GM23338 (cell line): ENCODE data around the gene RTCA. TPM values are rescaled to one million over a fixed set of nuclear protein-coding genes. Genes with fewer than 3 reads are reported as not detected.

Experiments used
- ATAC-seq: fragments of 200-7000 bp; cut with Tn5 transposase; 3 replicates; pipeline ENCODE4 v1.9.1; 2020
- DNase-seq: peaks from one replicate; pipeline ENCODE4 v3.0.0-alpha.2; 2015; ENCODE audit warnings: low spot score
- H2AFZ ChIP-seq: fragments of 200-600 bp; sonication (generic); 2 replicates; pipeline ENCODE4 v1.8.0; 2016; ENCODE audit warnings: antibody characterized with exemption, mild to moderate bottlenecking, moderate library complexity
- H3F3A ChIP-seq: fragments of 200-600 bp; sonication (generic); replicated peaks from 2 replicates; pipeline ENCODE4 v1.8.0; 2017; ENCODE audit warnings: antibody characterized with exemption, mixed run types, low read depth
- H3K27ac ChIP-seq: fragments of 200-600 bp; sonication (generic); 2 replicates; pipeline ENCODE4 v1.6.1; 2016; ENCODE audit warnings: low read depth
- H3K27me3 ChIP-seq: fragments of 200-600 bp; sonication (generic); 2 replicates; pipeline ENCODE4 v1.8.0; 2016; ENCODE audit warnings: mild to moderate bottlenecking, mixed run types, moderate library complexity; ENCODE audit not compliant: insufficient read depth
- H3K36me3 ChIP-seq: fragments of 200-600 bp; sonication (generic); 2 replicates; pipeline ENCODE4 v1.8.0; 2016; ENCODE audit warnings: mild to moderate bottlenecking; ENCODE audit not compliant: insufficient read depth
- H3K4me1 ChIP-seq: fragments of 200-600 bp; sonication (generic); 2 replicates; pipeline ENCODE4 v1.8.0; 2016; ENCODE audit warnings: mild to moderate bottlenecking, moderate library complexity; ENCODE audit not compliant: insufficient read depth
- H3K4me2 ChIP-seq: fragments of 200-600 bp; sonication (generic); 2 replicates; pipeline ENCODE4 v1.7.1; 2017; ENCODE audit warnings: mixed run types
- H3K4me3 ChIP-seq: fragments of 200-600 bp; sonication (generic); 2 replicates; pipeline ENCODE4 v1.6.1; 2016; ENCODE audit warnings: mixed run types
- H3K79me2 ChIP-seq: fragments of 200-600 bp; sonication (generic); replicated peaks from 2 replicates; pipeline ENCODE4 v1.8.0; 2017; ENCODE audit warnings: mild to moderate bottlenecking; ENCODE audit not compliant: insufficient read depth
- H3K9me2 ChIP-seq: fragments of 200-600 bp; sonication (generic); 2 replicates; pipeline ENCODE4 v1.8.0; 2017; ENCODE audit not compliant: insufficient read depth
- H4K20me1 ChIP-seq: fragments of 200-600 bp; sonication (generic); replicated peaks from 2 replicates; pipeline ENCODE4 v1.8.0; 2017; ENCODE audit warnings: mild to moderate bottlenecking; ENCODE audit not compliant: insufficient read depth
- H3K27ac Mint-ChIP-seq: 2 replicates; pipeline ENCODE4 v1.8.0; 2020; ENCODE audit warnings: inconsistent platforms, mild to moderate bottlenecking, moderate library complexity, mixed read lengths
- H3K27me3 Mint-ChIP-seq: 3 replicates; pipeline ENCODE4 v1.8.0; 2022; ENCODE audit warnings: low read depth, mild to moderate bottlenecking, moderate library complexity, mixed read lengths, inconsistent platforms; ENCODE audit not compliant: insufficient read depth, poor library complexity
- H3K36me3 Mint-ChIP-seq: 3 replicates; pipeline ENCODE4 v1.8.0; 2021; ENCODE audit warnings: low read depth, mild to moderate bottlenecking, inconsistent platforms, moderate library complexity, mixed read lengths
- H3K4me1 Mint-ChIP-seq: 3 replicates; pipeline ENCODE4 v1.8.0; 2020; ENCODE audit warnings: mild to moderate bottlenecking, inconsistent platforms, mixed read lengths
- H3K4me3 Mint-ChIP-seq: 3 replicates; pipeline ENCODE4 v1.8.0; 2021; ENCODE audit warnings: moderate library complexity, mild to moderate bottlenecking, inconsistent platforms, mixed read lengths
- H3K9me3 Mint-ChIP-seq: 3 replicates; pipeline ENCODE4 v1.8.0; 2020; ENCODE audit warnings: moderate library complexity, mild to moderate bottlenecking, inconsistent platforms, mixed read lengths
- EZH2 ChIP-seq: fragments of 200-600 bp; sonication (generic); IDR thresholded peaks from one replicate; pipeline ENCODE4 v1.8.0; 2017; ENCODE audit warnings: antibody characterized with exemption, mild to moderate bottlenecking, low read depth; ENCODE audit not compliant: unreplicated experiment
- NANOG ChIP-seq: IDR thresholded peaks from 2 replicates; pipeline ENCODE4 v1.6.1; 2016; ENCODE audit warnings: antibody characterized with exemption, borderline replicate concordance
- STAT1 ChIP-seq: IDR thresholded peaks from one replicate; pipeline ENCODE4 v1.6.1; 2016; ENCODE audit warnings: antibody characterized with exemption; ENCODE audit not compliant: unreplicated experiment
- ZNF114 ChIP-seq: fragments of 250-450 bp; sonication (Bioruptor Pico); IDR thresholded peaks from 2 replicates; pipeline ENCODE4 v1.5.0; 2020; ENCODE audit warnings: mild to moderate bottlenecking, moderate library complexity
- ZNF331 ChIP-seq: fragments of 250-450 bp; sonication (Bioruptor Pico); IDR thresholded peaks from 2 replicates; pipeline ENCODE4 v1.5.0; 2020; ENCODE audit warnings: low read depth, mild to moderate bottlenecking, moderate library complexity
- polyA plus RNA-seq: library from polyadenylated mRNA; unstranded; fragments of >200 nt; fragmentation: Nextera tagmentation; extraction: Ambion mirVana; gene quantifications from 2 replicates; pipeline ENCODE4 v1.2.1, GENCODE V29; 2016
- total RNA-seq: library from RNA; depleted of rRNA; stranded (reverse); fragments of >200 nt; shearing (Covaris generic); gene quantifications from 2 replicates; pipeline ENCODE4 v1.2.3, GENCODE V29; 2014
- TF ChIP-seq, protein P1 (sequence below): fragments of 250-450 bp; sonication (Bioruptor Pico); IDR thresholded peaks from 2 replicates; pipeline ENCODE4 v1.5.0; 2020; ENCODE audit warnings: mild to moderate bottlenecking, moderate library complexity
- TF ChIP-seq, protein P2 (sequence below): IDR thresholded peaks from one replicate; pipeline ENCODE4 v1.6.1; 2018; ENCODE audit warnings: antibody characterized with exemption; ENCODE audit not compliant: unreplicated experiment
- TF ChIP-seq, protein P3 (sequence below): IDR thresholded peaks from 2 replicates; pipeline ENCODE4 v1.6.1; 2016; ENCODE audit warnings: antibody characterized with exemption

The RTCA gene
- total and polyA plus RNA-seq, 2 experiments from 2014 or later = 36.6 TPM

DNA sequence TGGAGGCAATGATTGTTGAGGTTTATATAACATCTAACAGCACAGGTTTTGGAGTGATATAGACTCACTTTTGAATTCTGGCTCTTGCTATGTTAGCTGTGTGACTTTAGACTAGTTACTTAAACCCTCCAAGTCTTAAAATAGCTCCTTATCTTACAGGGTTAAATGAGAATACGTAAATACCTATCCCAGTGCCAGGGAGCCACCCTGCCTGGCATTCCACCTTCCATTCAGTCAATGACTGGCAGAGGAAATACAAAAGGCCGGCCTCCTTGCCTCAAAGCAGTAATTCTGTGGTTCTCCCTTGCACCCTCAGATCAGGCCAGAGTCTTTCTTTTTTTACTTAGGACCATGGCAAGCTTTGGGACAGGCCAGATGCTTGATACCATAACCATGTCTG, 48.2 kb upstream of the RTCA start (continued):
- TF ChIP-seq, protein P1, sequence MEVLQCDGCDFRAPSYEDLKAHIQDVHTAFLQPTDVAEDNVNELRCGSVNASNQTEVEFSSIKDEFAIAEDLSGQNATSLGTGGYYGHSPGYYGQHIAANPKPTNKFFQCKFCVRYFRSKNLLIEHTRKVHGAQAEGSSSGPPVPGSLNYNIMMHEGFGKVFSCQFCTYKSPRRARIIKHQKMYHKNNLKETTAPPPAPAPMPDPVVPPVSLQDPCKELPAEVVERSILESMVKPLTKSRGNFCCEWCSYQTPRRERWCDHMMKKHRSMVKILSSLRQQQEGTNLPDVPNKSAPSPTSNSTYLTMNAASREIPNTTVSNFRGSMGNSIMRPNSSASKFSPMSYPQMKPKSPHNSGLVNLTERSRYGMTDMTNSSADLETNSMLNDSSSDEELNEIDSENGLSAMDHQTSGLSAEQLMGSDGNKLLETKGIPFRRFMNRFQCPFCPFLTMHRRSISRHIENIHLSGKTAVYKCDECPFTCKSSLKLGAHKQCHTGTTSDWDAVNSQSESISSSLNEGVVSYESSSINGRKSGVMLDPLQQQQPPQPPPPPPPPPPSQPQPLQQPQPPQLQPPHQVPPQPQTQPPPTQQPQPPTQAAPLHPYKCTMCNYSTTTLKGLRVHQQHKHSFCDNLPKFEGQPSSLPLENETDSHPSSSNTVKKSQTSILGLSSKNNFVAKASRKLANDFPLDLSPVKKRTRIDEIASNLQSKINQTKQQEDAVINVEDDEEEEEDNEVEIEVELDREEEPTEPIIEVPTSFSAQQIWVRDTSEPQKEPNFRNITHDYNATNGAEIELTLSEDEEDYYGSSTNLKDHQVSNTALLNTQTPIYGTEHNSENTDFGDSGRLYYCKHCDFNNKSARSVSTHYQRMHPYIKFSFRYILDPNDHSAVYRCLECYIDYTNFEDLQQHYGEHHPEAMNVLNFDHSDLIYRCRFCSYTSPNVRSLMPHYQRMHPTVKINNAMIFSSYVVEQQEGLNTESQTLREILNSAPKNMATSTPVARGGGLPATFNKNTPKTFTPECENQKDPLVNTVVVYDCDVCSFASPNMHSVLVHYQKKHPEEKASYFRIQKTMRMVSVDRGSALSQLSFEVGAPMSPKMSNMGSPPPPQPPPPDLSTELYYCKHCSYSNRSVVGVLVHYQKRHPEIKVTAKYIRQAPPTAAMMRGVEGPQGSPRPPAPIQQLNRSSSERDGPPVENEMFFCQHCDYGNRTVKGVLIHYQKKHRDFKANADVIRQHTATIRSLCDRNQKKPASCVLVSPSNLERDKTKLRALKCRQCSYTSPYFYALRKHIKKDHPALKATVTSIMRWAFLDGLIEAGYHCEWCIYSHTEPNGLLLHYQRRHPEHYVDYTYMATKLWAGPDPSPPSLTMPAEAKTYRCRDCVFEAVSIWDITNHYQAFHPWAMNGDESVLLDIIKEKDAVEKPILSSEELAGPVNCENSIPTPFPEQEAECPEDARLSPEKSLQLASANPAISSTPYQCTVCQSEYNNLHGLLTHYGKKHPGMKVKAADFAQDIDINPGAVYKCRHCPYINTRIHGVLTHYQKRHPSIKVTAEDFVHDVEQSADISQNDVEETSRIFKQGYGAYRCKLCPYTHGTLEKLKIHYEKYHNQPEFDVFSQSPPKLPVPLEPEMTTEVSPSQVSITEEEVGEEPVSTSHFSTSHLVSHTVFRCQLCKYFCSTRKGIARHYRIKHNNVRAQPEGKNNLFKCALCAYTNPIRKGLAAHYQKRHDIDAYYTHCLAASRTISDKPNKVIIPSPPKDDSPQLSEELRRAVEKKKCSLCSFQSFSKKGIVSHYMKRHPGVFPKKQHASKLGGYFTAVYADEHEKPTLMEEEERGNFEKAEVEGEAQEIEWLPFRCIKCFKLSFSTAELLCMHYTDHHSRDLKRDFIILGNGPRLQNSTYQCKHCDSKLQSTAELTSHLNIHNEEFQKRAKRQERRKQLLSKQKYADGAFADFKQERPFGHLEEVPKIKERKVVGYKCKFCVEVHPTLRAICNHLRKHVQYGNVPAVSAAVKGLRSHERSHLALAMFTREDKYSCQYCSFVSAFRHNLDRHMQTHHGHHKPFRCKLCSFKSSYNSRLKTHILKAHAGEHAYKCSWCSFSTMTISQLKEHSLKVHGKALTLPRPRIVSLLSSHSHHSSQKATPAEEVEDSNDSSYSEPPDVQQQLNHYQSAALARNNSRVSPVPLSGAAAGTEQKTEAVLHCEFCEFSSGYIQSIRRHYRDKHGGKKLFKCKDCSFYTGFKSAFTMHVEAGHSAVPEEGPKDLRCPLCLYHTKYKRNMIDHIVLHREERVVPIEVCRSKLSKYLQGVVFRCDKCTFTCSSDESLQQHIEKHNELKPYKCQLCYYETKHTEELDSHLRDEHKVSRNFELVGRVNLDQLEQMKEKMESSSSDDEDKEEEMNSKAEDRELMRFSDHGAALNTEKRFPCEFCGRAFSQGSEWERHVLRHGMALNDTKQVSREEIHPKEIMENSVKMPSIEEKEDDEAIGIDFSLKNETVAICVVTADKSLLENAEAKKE (CRISPR knock-in tag) = no peak
- TF ChIP-seq, protein P2, sequence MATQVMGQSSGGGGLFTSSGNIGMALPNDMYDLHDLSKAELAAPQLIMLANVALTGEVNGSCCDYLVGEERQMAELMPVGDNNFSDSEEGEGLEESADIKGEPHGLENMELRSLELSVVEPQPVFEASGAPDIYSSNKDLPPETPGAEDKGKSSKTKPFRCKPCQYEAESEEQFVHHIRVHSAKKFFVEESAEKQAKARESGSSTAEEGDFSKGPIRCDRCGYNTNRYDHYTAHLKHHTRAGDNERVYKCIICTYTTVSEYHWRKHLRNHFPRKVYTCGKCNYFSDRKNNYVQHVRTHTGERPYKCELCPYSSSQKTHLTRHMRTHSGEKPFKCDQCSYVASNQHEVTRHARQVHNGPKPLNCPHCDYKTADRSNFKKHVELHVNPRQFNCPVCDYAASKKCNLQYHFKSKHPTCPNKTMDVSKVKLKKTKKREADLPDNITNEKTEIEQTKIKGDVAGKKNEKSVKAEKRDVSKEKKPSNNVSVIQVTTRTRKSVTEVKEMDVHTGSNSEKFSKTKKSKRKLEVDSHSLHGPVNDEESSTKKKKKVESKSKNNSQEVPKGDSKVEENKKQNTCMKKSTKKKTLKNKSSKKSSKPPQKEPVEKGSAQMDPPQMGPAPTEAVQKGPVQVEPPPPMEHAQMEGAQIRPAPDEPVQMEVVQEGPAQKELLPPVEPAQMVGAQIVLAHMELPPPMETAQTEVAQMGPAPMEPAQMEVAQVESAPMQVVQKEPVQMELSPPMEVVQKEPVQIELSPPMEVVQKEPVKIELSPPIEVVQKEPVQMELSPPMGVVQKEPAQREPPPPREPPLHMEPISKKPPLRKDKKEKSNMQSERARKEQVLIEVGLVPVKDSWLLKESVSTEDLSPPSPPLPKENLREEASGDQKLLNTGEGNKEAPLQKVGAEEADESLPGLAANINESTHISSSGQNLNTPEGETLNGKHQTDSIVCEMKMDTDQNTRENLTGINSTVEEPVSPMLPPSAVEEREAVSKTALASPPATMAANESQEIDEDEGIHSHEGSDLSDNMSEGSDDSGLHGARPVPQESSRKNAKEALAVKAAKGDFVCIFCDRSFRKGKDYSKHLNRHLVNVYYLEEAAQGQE = no peak
- TF ChIP-seq ZNF114 (CRISPR knock-in tag) (no peak), NANOG (no peak)

DNA sequence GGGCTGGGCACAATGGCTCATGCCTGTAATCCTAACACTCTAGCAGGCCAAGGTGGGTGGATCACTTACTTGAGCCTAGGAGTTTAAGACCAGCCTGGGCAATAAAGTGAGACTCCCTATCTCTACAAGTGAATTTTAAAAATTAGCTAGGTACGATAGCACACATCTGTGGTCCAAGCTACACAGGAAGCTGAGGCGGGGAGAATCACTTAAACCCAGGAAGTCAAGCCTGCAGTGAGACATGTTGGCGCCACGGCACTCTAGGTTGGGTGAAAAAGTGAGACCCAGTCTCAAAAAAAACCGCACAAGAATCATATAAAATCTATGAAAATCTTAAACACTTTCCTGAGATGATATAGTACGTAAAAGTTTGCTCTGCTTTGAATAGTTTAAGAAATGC, 46.6 kb upstream of the RTCA start:
- Histone ChIP-seq H4K20me1 (no peaks in the 10 kb centered on the region; the same call in 1 of the 2 replicates), H3K4me2 (no peak overlapping the region), H3K4me3 (no peak overlapping the region), H3K4me1 (no peaks in the 10 kb centered on the region), H3K79me2 (no peaks in the 10 kb centered on the region), H3K36me3 (peaks cover 21% of the 10 kb centered on the region; the same call in 1 of the 2 replicates), H3F3A (no peaks in the 10 kb centered on the region), H3K9me2 (no peaks in the 10 kb centered on the region), H3K27me3 (no peaks in the 10 kb centered on the region), H2AFZ (no peak overlapping the region), H3K27ac (no peak overlapping the region)
- Mint-ChIP-seq H3K4me1 (no peaks in the 10 kb centered on the region), H3K27me3 (no peaks in the 10 kb centered on the region), H3K36me3 (peaks cover 29% of the 10 kb centered on the region; the same call in 2 of the 3 replicates), H3K4me3 (no peak overlapping the region), H3K27ac (no peak overlapping the region), H3K9me3 (no peaks in the 10 kb centered on the region)
- DNase-seq = no peak
- ATAC-seq = no peak
- no peak for TF ChIP-seq EZH2
- TF ChIP-seq ZNF331 (CRISPR knock-in tag) = no peak
- TF ChIP-seq NANOG = no peak
- TF ChIP-seq, protein P3, sequence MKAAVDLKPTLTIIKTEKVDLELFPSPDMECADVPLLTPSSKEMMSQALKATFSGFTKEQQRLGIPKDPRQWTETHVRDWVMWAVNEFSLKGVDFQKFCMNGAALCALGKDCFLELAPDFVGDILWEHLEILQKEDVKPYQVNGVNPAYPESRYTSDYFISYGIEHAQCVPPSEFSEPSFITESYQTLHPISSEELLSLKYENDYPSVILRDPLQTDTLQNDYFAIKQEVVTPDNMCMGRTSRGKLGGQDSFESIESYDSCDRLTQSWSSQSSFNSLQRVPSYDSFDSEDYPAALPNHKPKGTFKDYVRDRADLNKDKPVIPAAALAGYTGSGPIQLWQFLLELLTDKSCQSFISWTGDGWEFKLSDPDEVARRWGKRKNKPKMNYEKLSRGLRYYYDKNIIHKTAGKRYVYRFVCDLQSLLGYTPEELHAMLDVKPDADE = no peak
- no peak for TF ChIP-seq STAT1
